Left cardiac atrium (tissue), 4 donors: ENCODE results near the gene SORCS1. TPM values are rescaled to one million over a fixed set of nuclear protein-coding genes. Genes with fewer than 3 reads are reported as not detected.

Experiments used
- ATAC-seq, 2 donors: fragments of 200-7000 bp; cut with Tn5 transposase; one replicate each; pipeline ENCODE4 v1.9.1; 2020; ENCODE audit warnings: mild to moderate bottlenecking in 2 of 2, moderate library complexity in 2 of 2
- DNase-seq: peaks from one replicate; pipeline ENCODE4 v3.0.0-alpha.2; 2020
- intact Hi-C, 2 donors: fragments of 100-400 bp; cut with DNase I; formaldehyde crosslinking; loops; one replicate each; pipeline versions ENCODE4 v1.14.1 to v1.15.1; 2022 to 2023
- total RNA-seq, 2 donors: library from RNA; stranded (reverse); fragmentation: NEBNext Ultra II Directional; extraction: Animal tissue kit (Norgen Biotek cat#: 25700); gene quantifications; one replicate each; pipeline ENCODE4 v1.2.1, GENCODE V29; 2021
- donor health status: DM: no; HTN: yes; CAD: no.
- donor health status: DM: no; HTN: yes; CAD: no; lungs with severe emphysema.
- donor health status: DM: yes; HTN: yes; CAD: no.
- donor health status: Dilated cardiomyopathy.

SORCS1 gene
- total RNA-seq, 2 donors from 2014 or later, result 2.3 to 4.2 TPM

DNA sequence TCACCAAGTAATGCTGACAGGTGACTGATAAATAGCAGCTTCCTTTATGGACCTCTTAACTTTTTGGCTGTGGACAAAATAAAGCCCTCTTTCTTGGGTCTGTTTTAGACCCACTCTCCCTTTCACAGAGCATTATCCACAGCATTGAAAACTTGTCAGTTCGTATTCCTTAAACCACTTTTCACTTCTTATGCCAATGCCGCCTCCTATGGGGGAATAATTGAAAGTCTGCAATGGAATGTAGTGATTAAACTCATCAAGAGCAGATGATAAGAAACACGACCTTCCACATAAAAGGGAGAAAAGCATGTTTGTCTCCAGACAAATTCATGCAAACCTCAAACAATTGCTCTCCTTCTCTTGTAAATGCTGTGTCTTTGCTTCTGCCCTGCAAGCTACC is 153.4 kb downstream of the SORCS1 start:
- DNase-seq (no peak), ATAC-seq (no peak)
- intact Hi-C loops, result no loop called here

DNA sequence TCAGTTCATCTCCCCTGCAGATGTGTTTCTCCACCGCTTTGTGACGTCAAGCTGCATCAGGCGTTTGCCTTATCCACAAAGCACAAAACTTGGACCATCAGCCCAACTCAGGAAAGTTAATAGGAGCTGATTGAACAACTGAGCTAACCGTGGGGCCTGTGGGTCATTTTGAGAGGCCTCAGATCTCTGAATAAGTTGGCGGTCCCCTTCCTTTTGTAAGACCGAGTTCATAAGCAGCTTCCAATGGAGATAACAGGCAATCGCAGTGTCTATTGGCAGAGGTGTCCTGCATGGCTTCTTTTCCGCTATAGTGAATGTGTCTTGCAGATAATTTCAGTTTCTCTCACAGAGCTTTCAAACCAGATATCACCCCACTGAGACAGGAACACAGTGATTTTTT is 154.0 kb downstream of the SORCS1 start:
- no peak for ATAC-seq
- no peak for DNase-seq
- intact Hi-C loops, result no loop called here

DNA sequence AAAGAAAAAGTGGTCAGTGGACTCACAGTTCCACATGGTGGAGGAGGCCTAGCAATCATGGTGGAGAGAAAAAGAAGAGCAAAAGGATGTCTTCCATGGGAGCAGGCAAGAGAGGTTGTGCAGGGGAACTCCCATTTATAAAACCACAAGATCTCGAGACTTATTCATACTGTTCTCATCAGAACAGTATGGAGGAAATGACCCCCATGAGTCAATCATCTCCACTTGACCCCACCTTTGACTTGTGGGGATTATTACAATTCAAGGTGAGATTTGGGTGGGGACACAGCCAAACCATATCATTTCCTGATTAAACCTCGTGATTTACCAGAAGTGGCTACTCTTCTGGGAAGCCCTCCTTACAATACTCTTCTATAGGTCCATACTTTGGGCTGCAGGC is 160.1 kb downstream of the SORCS1 start:
- ATAC-seq (no peak), DNase-seq (no peak)
- intact Hi-C loops, result no loop called here

DNA sequence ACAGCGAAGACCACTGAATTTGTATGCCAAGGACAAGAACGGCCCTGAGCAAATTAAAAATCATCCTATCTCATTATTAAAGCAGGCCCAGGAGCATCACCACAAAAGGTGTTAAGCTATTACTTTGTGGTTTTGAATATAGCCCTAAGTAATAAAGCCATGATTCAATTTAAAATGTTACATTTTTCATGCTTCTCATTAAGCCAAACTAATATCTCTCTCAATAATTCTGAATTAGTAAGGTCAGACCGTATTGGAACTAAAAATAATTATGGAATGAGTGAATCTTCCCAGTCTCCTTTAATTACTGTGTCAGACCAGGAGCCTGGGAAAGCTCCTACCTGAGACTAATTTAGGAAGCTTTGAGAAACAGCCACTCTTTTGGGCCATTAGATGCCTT is 162.4 kb downstream of the SORCS1 start:
- DNase-seq (no peak), ATAC-seq (no peak)
- intact Hi-C loops, result no loop called here

DNA sequence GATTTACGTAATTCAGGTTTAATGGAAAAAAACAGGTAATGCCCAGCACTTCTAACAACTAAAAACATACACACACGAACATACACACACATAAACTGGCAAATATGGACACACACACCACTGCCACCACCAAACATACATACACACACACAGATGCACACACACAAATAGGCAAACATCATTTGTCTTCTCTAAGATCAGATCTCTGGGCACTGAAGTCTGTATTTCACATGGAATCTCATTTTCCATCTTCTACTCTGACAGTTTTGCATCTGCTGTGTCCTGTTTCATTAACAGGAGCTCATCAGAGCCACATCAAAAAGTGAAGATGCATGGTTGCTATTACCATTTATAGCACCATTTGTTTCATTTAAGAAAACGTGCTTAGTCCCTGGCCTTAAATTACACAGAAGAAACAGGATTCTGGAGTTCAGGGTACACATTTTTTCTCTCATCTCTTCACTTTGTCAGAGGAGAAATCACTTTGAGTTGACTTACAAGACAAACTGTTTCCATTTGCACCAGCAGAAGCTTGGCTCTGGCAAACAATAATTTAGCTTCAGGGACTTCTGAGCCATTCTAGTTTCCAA is 165.3 kb downstream of the SORCS1 start:
- ATAC-seq (no peak), DNase-seq (no peak)
- intact Hi-C loops, result no loop called here

DNA sequence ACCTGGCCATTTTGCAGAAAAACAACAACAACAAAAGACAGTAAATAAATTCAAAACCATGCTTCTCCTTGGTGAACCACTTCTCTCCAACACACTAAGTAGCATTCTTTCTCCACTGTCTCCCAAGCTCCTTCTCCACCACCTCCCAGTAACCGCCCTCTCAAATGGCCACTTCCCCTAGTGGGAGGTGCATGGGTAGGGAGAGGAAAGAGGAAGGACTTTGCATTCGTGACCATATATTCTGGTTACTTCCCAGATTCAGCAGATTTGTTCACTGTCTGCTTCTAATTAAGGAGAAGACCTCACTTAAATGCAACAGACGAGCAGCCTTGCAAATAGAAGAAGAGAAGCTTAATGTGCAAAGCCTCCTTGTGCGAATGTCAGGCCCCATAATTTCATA is 166.8 kb downstream of the SORCS1 start:
- DNase-seq (peak; percentile 21), ATAC-seq (peak in 1 of 2 donors; percentile 78)
- intact Hi-C loops, result no loop called here

DNA sequence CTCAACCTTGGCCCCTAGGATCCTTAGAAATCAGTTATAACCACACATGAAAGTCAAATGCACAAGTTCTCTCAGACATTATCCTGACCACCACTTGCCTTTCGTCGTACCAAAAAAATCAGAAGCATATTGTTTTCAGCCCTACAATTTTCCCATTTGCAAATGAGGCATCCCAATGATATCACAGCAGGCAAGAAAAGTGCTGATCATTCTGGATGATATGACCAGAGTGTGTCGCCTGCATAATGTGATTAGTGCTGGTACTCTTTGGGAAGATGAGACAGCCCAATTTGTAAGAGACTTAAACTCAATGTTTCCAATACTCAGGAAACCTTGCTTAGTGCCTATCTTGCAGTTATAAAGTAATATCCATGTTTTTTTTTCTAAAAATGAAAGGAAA is 168.0 kb downstream of the SORCS1 start:
- intact Hi-C loops, result no loop called here

DNA sequence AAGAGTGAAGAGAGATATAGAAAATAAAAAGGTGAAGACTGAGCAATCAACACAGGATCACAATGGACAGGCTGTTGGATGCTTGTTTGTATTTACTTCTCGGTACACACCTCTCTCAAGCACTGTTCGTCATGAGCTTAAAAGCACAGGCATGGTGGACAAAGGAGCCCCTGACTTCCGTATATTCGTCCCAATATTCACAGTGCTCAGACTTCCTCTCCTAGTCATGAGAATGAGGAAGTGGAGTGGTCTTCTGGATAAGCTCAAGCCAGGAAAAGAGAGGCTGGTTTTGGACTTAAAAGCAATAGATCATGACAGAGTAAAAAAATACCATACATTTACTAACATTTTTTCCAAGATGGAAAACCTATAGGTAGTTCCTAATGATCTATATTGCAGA is 172.5 kb downstream of the SORCS1 start:
- ATAC-seq (peak in 1 of 2 donors; percentile 36), DNase-seq (no peak)
- intact Hi-C loops, result no loop called here

More for the DNA sequence above, 168.0 kb downstream of the SORCS1 start:
- DNase-seq (no peak), ATAC-seq (no peak)

DNA sequence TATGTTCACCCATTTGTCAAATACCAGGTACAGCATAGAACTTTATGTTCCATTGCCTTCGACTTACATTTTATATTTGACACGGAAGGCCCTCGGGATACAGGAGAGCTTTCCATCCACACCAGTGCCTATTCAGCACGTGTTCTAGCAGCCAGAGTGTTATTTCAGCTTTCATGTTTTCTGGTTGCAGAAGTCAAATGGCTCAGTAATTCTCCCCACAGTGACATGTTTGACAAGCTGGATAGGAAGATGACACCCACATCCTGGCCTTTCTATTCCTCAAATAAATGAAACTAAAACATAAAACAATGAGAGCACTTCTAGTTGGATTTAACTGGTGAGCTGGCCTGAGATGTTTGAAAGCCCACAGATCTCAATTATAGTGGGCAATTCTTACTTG is 173.4 kb downstream of the SORCS1 start:
- ATAC-seq (no peak), DNase-seq (no peak)
- intact Hi-C loops, result no loop called here

DNA sequence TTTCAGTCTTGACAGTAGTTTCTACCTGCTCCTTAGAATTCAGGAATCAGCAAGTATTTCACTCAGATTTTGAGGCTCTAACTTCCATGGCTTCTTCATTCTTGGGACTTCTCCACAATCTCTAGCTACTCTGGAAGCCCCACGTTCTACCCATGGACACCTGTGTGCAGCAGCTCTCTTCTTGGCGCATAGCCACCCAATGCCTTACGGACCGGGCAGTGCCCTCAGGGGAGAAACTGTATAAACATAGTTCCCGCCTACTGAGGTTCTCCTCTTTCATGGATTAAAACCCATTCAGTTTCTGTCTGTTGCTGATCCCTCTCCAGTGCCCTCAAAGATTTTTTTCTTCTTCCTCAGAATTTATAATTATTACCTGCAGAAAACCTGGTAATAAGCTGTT is 177.1 kb downstream of the SORCS1 start:
- intact Hi-C loops, result no loop called here
- DNase-seq (no peak), ATAC-seq (no peak)

DNA sequence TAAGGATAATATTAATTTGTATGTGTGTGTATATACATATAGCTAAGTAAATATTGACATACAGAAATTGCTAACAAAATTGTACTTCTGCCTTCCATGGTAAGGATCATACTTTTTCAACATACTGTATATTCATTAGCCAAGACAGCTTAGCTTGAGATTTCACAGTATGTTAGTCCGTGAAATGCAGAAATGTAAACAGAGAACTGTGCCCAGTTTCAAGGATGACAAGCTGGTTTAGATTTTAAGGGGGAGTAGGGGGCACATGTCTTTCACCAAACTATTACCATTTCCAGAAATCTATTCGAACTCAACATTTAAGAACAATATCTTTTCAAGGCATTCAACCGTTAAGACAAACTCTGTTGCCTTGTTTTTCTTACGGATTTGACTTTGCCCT is 182.2 kb downstream of the SORCS1 start:
- no peak for DNase-seq
- intact Hi-C loops, result no loop called here
- ATAC-seq, result no peak

DNA sequence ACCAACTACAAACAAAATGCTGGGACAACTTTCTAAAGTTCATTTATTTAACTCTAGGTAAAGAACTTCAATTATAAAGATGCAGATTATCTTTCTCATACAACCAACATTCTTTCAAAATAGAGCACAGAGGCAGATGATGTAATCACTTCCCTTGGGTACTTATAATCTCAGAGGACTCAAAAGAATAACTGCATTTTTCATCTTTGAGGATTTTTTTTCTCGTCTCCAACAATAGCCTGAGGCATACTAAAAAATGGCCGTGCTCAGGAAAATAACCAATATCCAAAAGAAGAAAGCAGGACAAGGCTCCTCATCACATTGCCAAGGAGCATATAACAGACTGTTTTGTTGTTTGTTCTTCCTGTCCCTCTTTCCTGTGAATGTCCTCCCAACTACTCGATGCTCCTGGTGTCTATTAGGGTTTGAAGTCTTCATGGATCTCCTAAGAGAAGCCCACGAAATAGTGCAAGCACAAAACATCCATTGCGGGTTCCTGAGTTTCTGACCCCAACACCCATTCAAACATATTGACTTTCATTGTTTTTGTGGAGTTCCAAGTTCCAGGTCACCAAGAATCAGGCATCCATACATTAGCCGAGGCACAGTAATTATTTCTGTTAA is 182.9 kb downstream of the SORCS1 start:
- intact Hi-C loops, result no loop called here
- DNase-seq, result no peak
- no peak for ATAC-seq

DNA sequence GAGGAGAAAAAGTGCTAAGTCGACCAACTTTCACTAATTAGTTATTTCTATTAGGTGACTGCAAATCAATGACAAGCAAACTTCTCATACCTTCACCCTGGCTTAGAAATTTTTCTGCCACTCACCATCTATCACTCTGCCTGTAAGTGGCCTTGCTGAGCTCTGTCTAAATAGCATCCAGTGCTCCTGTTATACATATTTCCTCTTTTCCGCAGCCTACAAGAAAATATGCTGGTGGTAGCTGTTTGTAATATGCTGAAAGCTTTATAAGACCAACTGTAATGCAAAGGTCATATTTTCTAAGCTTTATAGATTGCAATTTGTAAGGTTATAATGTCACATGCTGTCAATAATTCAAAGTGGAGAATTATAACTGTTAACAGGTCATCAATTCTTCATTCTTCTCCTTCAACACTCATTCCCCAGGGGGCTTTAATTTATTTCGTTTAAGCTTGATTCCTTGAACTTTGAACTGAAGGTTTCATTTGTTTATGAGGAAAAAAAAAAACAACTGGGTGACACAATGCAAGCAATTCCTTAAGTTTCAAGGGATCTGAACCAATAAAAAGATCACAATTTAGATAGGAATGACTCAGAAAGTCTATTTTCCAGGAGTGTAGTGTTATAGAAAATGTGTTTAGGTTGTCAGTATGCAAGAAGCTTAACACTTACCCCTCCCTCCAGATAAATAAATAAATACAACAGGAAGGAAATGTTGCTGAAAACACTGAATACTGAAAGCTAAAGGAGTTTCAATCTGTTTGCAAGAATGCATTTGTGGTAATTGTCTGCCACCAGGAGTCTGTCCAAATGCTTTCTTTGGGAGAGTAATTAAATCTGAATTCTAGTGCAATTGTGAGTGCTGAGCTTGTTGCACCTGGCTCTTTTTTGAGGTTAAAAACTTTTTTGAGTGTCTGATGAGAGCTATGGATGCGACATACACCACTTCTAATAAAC is 183.7 kb downstream of the SORCS1 start:
- no peak for DNase-seq
- intact Hi-C loops, result no loop called here
- ATAC-seq, result no peak

DNA sequence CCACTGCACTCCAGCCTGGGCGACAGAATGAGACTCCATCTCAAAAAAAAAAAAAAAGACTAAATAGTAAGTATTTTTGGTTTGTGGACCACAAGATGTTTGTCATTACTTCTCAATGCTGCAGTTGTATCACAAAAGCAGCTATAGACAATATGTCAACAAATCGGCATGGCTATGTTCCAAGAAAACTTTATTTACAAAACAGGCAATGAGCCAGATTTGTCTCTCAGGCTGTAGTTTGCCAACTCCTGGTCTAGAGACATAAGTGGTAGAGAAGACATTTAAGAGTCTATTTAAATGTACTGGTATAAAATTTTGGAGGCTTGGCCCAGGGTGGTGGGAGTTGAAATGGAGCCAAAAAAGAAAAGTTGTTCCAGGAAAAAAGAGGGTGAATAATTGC is 185.8 kb downstream of the SORCS1 start:
- ATAC-seq (no peak), DNase-seq (no peak)
- intact Hi-C loops, result no loop called here

DNA sequence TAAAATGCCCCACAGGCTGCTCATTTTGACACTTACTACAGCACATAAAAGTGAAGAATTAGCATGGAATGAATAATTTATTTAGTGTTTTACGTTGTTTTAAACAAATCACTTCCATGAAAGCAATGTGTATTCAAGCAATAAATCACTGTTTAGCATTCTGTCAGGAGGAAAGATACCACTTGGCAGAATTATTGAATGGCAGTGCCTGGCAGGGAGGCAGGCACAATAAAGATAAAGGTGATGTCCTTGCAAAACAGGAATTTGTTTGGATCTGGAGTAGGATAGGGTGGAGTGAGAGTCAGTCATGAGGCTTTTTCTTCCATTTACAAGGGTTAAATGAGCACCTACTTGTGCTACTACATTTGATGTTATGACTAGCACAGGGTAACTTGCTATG is 190.8 kb downstream of the SORCS1 start:
- intact Hi-C loops, result no loop called here
- DNase-seq (no peak), ATAC-seq (no peak)

DNA sequence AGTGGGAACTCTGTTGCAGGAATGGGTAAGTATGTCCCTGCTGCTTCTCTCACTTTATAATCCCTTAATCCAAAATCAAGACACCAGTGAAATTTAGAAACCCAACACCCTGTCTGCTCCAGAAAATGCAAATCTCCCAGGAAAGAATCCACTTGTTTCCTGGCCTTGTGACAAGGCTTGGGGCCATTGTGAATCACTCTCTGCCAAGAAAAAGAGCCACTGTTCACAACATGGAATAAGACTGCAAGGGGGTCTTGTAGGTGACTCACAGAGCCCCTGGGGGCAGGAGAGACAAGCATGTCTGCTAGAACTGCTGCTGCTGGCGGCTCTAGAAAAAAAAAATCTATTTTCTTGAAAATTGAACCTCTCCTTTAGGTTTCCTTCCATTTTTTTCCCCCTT is 191.2 kb downstream of the SORCS1 start:
- intact Hi-C loops, result no loop called here
- no peak for ATAC-seq
- no peak for DNase-seq

DNA sequence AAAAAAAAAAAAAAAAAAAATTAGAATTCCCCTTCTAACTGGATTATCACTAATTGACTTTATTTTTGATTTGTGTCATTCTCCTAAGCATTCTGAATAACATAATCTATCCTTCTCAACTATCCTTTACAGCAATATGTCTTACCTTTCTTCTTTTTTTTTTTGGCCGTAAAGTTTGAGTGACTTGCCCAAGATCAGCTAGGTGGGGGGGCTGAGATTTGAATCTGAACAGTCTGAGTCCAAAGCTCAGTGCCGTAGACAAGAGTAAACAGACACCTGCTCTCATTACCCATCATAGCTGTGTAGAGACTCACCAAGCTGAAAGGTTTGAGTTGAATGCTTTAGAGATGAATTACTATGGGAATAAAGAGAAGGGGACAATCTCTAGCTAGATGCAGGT is 192.1 kb downstream of the SORCS1 start:
- no peak for ATAC-seq
- no peak for DNase-seq
- intact Hi-C loops, result no loop called here

DNA sequence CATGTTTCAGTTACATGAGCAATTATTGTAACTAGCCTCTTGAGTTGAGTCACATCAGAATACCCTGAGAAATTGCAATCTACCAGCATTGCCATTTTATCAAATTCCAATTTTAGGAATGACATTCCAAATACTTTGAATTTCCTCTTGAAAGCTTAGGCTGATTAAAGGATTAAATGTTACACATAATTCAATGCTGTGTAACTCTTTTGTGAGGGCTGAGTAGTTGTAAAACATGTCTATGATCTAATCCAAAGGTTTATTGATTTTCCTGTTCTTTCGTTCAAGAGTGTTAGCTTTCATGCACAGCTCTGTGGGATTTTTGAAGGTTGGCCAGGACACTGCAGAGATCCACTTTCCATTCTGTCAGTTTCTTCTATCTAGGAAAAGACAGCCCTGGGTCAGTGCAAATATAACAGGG is 193.1 kb downstream of the SORCS1 start:
- no peak for DNase-seq
- intact Hi-C loops, result no loop called here
- no peak for ATAC-seq

DNA sequence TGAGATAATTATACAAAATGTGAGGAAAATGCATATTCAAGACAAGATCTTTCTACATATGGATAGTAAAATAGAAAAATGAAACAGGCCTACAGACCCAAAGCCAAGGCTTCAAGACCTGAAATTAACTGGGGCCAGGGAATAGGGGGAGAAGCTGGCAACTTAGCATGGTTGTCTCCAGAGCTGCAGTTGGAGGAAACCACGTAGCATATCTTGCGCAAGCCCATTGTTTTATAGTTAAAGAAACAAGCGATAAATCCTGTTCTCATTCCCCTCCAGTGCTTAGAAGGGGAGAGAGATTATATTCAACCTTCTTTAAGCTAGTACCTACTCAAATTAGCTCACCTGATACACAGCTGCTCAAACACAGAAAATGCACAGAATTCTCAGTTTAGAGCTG is 197.1 kb downstream of the SORCS1 start:
- ATAC-seq, result no peak
- no peak for DNase-seq
- intact Hi-C loops, result no loop called here

DNA sequence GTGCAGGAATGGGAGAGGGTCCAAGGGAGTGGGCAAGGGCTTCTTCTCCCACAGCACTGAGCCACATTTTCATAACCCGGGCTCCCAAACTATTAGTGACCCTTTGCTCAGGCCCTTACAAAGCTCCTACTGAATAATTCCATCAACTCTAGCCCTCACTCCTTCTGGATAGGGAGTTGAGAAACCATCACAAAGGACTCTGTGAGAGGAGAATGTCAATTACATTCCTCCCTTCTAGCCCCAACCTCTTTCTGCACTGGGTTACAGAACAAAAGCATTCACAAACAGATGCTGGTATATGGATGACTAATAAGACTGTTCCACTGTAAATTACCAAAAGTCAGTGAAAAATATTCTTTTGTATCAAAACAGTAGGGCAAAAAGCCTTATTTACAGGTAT is 203.7 kb downstream of the SORCS1 start:
- ATAC-seq (peak in 1 of 2 donors; percentile 41), DNase-seq (no peak)
- intact Hi-C loops, result no loop called here
